HEK293 (cell line): ENCODE results near the gene DTNA.

ENCODE experiments used
- CTCF ChIA-PET: fragments of 350-600 bp; formaldehyde crosslinking; extraction: SDS; loops from one replicate; lab custom pipeline; 2021; ENCODE audit warnings: antibody characterized with exemption; lab: Yijun Ruan, JAX
- POLR2A ChIA-PET: fragments of 300-600 bp; formaldehyde crosslinking; extraction: SDS; loops from one replicate; lab custom pipeline; 2020; ENCODE audit warnings: antibody characterized with exemption, inconsistent platforms; lab: Yijun Ruan, JAX
- H3K27ac ChIP-seq: fragments of 200-500 bp; sonication (Bioruptor generic); 2 replicates; pipeline ENCODE4 v1.5.1; 2014; ENCODE audit warnings: low read depth, low read length, control low read depth, inconsistent platforms; ENCODE audit errors: extremely low read depth
- H3K36me3 ChIP-seq, 2 experiments: fragments of 200-500 bp in 1 of 2; sonication (Bioruptor generic) in 1 of 2; 1 replicate in 1 of 2; 2 replicates in 1 of 2; pipeline ENCODE4 v1.5.1; 2014 to 2017; ENCODE audit warnings: inconsistent platforms in 2 of 2, low read length in 2 of 2; ENCODE audit not compliant: control insufficient read depth in 2 of 2, insufficient read depth in 1 of 2
- H3K4me1 ChIP-seq: fragments of 200-500 bp; sonication (Bioruptor generic); 2 replicates; pipeline ENCODE4 v1.5.1; 2014; ENCODE audit warnings: mild to moderate bottlenecking, low read length, inconsistent platforms; ENCODE audit not compliant: control insufficient read depth, insufficient read depth
- H3K4me3 ChIP-seq: 2 replicates; pipeline ENCODE4 v1.5.1; 2011; ENCODE audit warnings: low read depth, mild to moderate bottlenecking, control low read depth, low read length, moderate library complexity
- H3K9me3 ChIP-seq: fragments of 200-500 bp; sonication (Bioruptor generic); 2 replicates; pipeline ENCODE4 v1.5.1; 2014; ENCODE audit warnings: low read depth, low read length, inconsistent platforms; ENCODE audit not compliant: control insufficient read depth, insufficient read depth
- FEZF1 ChIP-seq: fragments of 450-650 bp; formaldehyde crosslinking; IDR thresholded peaks from 2 replicates; pipeline ENCODE4 v1.5.1; 2016; ENCODE audit warnings: missing biosample characterization, missing genetic modification characterization
- HOXA7 ChIP-seq: sonication (generic); formaldehyde crosslinking; IDR thresholded peaks from 2 replicates; pipeline ENCODE4 v1.8.1; 2022; ENCODE audit warnings: missing genetic modification reagents, borderline replicate concordance
- HOXD13 ChIP-seq: sonication (generic); formaldehyde crosslinking; IDR thresholded peaks from 2 replicates; pipeline ENCODE4 v1.8.0; 2022; ENCODE audit warnings: missing genetic modification reagents, borderline replicate concordance
- KLF8 ChIP-seq: fragments of 450-650 bp; formaldehyde crosslinking; IDR thresholded peaks from 2 replicates; pipeline ENCODE4 v1.5.1; 2016; ENCODE audit warnings: missing biosample characterization, missing genetic modification characterization
- MZF1 ChIP-seq: fragments of 450-650 bp; formaldehyde crosslinking; IDR thresholded peaks from 2 replicates; pipeline ENCODE4 v1.5.1; 2017; ENCODE audit warnings: missing biosample characterization, missing genetic modification characterization, borderline replicate concordance
- PRDM2 ChIP-seq: fragments of 450-650 bp; formaldehyde crosslinking; IDR thresholded peaks from 2 replicates; pipeline ENCODE4 v1.5.1; 2016; ENCODE audit warnings: missing biosample characterization, missing genetic modification characterization, borderline replicate concordance
- SALL2 ChIP-seq: fragments of 450-650 bp; formaldehyde crosslinking; IDR thresholded peaks from 2 replicates; pipeline ENCODE4 v1.5.0; 2017; ENCODE audit warnings: missing biosample characterization, mild to moderate bottlenecking, missing genetic modification characterization, borderline replicate concordance
- ZNF133 ChIP-seq: fragments of 450-650 bp; formaldehyde crosslinking; IDR thresholded peaks from 2 replicates; pipeline ENCODE4 v1.5.1; 2016; ENCODE audit warnings: missing biosample characterization, missing genetic modification characterization
- ZNF394 ChIP-seq: fragments of 450-650 bp; formaldehyde crosslinking; IDR thresholded peaks from 2 replicates; pipeline ENCODE4 v1.5.1; 2016; ENCODE audit warnings: missing biosample characterization, missing genetic modification characterization, mild to moderate bottlenecking, moderate library complexity, borderline replicate concordance
- ZNF449 ChIP-seq: fragments of 450-650 bp; formaldehyde crosslinking; IDR thresholded peaks from 2 replicates; pipeline ENCODE4 v1.5.1; 2017; ENCODE audit warnings: missing biosample characterization, mild to moderate bottlenecking, missing genetic modification characterization, moderate library complexity
- ZNF510 ChIP-seq: fragments of 450-650 bp; formaldehyde crosslinking; IDR thresholded peaks from 2 replicates; pipeline ENCODE4 v1.5.1; 2018; ENCODE audit warnings: mild to moderate bottlenecking, missing genetic modification characterization, missing biosample characterization; ENCODE audit not compliant: insufficient replicate concordance
- ZNF571 ChIP-seq: fragments of 450-650 bp; formaldehyde crosslinking; IDR thresholded peaks from 2 replicates; pipeline ENCODE4 v1.5.0; 2017; ENCODE audit warnings: missing biosample characterization, missing genetic modification characterization
- ZNF654 ChIP-seq: fragments of 450-650 bp; formaldehyde crosslinking; IDR thresholded peaks from 2 replicates; pipeline ENCODE4 v1.5.1; 2016; ENCODE audit warnings: low read depth, missing biosample characterization, missing genetic modification characterization
- ZSCAN5A ChIP-seq: fragments of 450-650 bp; formaldehyde crosslinking; IDR thresholded peaks from 2 replicates; pipeline ENCODE4 v1.5.1; 2016; ENCODE audit warnings: missing biosample characterization, missing genetic modification characterization
- TF ChIP-seq, protein P1 (sequence below): IDR thresholded peaks from 2 replicates; pipeline ENCODE4 v1.6.1; 2011; ENCODE audit warnings: mild to moderate bottlenecking, low read depth, low read length, borderline replicate concordance

The DTNA gene

GRCh38 chr18:34744569-34744968 lies 34.5 kb downstream of the DTNA start (continued):
- TF ChIP-seq ZNF449 (tag by site-specific recombination): no peak
- no peak for TF ChIP-seq ZNF654
- TF ChIP-seq KLF8 (tag by site-specific recombination): no peak
- no peak for TF ChIP-seq ZNF571 (tag by site-specific recombination)
- TF ChIP-seq HOXD13 (CRISPR knock-in tag): no peak
- TF ChIP-seq ZNF394 (tag by site-specific recombination): no peak
- TF ChIP-seq, all 188 proteins: peak for 0

DNA sequence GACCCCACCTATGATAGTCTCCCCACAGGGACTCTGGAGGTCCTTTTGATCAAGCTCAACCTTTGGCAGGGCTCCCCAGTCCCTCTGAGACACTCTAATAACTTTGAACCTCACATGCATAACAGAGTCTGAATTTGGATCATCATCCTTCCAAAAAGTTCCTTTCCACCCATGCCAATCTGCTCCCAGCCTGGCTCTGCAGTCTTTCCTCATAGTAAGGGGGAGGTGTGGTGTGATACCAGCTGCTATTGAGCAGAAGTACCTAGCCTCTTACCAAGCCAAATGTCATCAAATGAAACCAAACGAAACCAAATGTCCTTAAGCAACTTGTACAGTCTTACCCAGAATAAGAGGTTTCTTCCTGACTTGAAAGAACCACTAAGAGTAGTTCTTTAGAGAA lies 36.5 kb downstream of the DTNA start:
- CTCF ChIA-PET: no interaction called here
- Histone ChIP-seq H3K36me3 (no peaks in the 10 kb centered on the region), H3K4me1 (no peaks in the 10 kb centered on the region)
- POLR2A ChIA-PET: no interaction called here
- TF ChIP-seq, protein P1, sequence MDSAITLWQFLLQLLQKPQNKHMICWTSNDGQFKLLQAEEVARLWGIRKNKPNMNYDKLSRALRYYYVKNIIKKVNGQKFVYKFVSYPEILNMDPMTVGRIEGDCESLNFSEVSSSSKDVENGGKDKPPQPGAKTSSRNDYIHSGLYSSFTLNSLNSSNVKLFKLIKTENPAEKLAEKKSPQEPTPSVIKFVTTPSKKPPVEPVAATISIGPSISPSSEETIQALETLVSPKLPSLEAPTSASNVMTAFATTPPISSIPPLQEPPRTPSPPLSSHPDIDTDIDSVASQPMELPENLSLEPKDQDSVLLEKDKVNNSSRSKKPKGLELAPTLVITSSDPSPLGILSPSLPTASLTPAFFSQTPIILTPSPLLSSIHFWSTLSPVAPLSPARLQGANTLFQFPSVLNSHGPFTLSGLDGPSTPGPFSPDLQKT: no peak
- TF ChIP-seq HOXA7 (CRISPR knock-in tag) (no peak), ZSCAN5A (tag by site-specific recombination) (no peak), ZNF510 (tag by site-specific recombination) (no peak), ZNF133 (tag by site-specific recombination) (no peak)
- TF ChIP-seq, all 188 proteins: peak for 0
- Histone ChIP-seq H3K27ac (no peak overlapping the region), H3K4me3 (no peak overlapping the region), H3K9me3 (no peaks in the 10 kb centered on the region)

DNA sequence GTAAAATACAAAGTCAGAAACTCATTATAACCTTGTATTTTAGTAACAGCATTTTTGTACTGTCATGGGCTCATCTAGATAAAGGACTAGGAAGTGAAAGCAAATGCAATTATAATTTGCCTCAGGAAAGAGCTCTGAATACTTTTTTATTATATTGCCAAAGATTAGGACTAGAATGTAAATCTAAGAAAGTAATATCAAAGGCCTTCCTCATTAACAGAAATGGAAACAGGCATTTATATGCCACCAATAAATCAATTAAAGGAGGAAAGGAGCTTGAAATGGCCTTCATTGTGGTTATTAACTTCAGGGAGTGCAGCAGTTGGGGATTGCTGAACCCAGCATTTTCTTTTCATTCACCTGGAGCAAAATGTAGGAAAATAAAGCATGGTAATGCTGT lies 39.6 kb downstream of the DTNA start:
- ChIA-PET POLR2A (no interaction called here), CTCF (interaction anchor here (0.6 kb wide), 1 partner anchor 60 kb away, joined by 3 read pairs; no protein-coding TSS in a partner anchor)
- no peak overlapping the region for H3K27ac ChIP-seq
- H3K36me3 ChIP-seq: no peaks in the 10 kb centered on the region
- H3K9me3 ChIP-seq: no peaks in the 10 kb centered on the region
- no peaks in the 10 kb centered on the region for H3K4me1 ChIP-seq
- no peak overlapping the region for H3K4me3 ChIP-seq
- 0 out of 2 replicates have a peak, but pooled peaks have one; percentile 35 for TF ChIP-seq FEZF1
- peak; percentile 51; the same call in 1 of the 2 replicates for TF ChIP-seq MZF1 (tag by site-specific recombination)
- no peak for TF ChIP-seq PRDM2 (tag by site-specific recombination)
- no peak for TF ChIP-seq SALL2 (tag by site-specific recombination)
